ENCODE results near the gene QDPR. TPM values are rescaled to one million over a fixed set of nuclear protein-coding genes. Genes with fewer than 3 reads are reported as not detected.

The QDPR gene
- total RNA-seq, 1 donor from 2014 or later = 50.2 TPM

DNA sequence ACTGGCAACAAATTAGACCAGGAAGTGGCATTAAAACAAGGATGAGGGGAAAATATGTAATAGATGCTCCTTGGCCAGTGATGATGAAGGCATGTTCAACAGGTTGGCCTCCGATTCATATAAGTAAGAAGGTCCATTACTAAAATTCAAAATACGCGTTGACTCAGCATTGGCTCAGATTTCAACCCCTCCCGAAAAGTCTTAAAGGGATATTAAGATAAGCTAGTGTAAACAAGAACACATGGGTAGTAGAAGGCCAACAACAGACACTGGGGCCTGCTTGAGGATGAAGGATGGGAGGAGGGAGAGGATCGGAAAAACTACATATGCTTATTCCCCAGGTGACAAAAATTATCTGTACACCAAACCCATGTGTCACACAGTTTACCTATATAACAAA is 46.0 kb upstream of the QDPR start:
- TF ChIP-seq, protein P1, sequence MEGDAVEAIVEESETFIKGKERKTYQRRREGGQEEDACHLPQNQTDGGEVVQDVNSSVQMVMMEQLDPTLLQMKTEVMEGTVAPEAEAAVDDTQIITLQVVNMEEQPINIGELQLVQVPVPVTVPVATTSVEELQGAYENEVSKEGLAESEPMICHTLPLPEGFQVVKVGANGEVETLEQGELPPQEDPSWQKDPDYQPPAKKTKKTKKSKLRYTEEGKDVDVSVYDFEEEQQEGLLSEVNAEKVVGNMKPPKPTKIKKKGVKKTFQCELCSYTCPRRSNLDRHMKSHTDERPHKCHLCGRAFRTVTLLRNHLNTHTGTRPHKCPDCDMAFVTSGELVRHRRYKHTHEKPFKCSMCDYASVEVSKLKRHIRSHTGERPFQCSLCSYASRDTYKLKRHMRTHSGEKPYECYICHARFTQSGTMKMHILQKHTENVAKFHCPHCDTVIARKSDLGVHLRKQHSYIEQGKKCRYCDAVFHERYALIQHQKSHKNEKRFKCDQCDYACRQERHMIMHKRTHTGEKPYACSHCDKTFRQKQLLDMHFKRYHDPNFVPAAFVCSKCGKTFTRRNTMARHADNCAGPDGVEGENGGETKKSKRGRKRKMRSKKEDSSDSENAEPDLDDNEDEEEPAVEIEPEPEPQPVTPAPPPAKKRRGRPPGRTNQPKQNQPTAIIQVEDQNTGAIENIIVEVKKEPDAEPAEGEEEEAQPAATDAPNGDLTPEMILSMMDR (IDR thresholded peaks at IDR 0.05; ENCODE audit: borderline replicate concordance) = no peak
- H3K4me3 ChIP-seq = no peak overlapping the region
- H3K36me3 ChIP-seq = no peaks in the 10 kb centered on the region
- peaks cover 30% of the 10 kb centered on the region for H3K27me3 ChIP-seq (ENCODE audit: low read depth)
- no peaks in the 10 kb centered on the region for H3K9me3 ChIP-seq (replicated peaks)
- H3K27ac ChIP-seq (replicated peaks) = no peak overlapping the region
- no peaks in the 10 kb centered on the region for H3K4me1 ChIP-seq
- no peak for DNase-seq
- intact Hi-C loops (cut with micrococcal nuclease) = loop anchor here (10.0 kb wide), 1 partner anchor 1037 kb away; no protein-coding TSS in a partner anchor

DNA sequence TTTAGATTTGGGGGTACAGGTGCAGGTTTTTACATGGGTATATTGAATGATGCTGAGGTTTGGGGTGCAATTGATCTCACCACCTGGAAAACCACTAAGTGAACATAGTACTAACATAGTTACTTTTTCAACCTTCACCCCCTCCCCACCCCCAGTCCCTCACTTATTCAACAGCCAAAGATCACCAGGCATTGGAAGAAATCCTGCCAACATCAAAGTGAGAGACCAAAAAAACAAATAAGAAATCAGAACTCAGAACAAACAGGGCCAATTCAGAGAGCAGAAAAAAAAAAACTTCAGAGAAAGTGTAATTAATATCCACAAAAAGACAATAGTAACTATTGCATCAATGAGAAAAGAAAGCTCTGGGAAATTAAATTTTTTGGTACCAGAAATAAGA is 44.6 kb upstream of the QDPR start:
- Histone ChIP-seq H3K27ac (replicated peaks) (no peak overlapping the region), H3K4me1 (no peaks in the 10 kb centered on the region), H3K4me3 (no peak overlapping the region), H3K27me3 (ENCODE audit: low read depth) (peaks cover 37% of the 10 kb centered on the region), H3K36me3 (no peaks in the 10 kb centered on the region), H3K9me3 (replicated peaks) (no peaks in the 10 kb centered on the region)
- intact Hi-C loops (cut with micrococcal nuclease) = loop anchor here (10.0 kb wide), 1 partner anchor 1038 kb away; no protein-coding TSS in a partner anchor
- DNase-seq = no peak
- TF ChIP-seq, protein P1 (IDR thresholded peaks at IDR 0.05; ENCODE audit: borderline replicate concordance) = no peak

DNA sequence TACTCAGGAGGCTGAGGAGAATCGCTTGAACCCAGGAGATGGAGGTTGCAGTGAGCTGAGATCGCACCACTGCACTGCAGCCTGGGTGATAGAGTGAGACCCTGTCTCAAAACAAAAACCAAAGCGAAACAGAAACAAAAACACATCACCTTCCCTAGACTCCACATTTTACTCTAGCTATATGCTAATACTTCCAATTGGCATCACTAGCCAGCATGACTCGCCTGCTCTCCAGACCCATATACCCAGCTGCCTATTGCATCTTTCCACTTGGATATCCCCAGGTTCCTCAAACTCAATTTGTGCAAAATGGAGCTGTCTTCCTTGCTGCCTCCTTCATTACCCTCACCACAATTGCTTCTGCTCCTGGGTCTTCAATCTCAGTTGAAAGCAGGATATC is 42.7 kb upstream of the QDPR start:
- no peak for DNase-seq
- intact Hi-C loops (cut with micrococcal nuclease) = loop anchor here (10.0 kb wide), 1 partner anchor 1040 kb away; no protein-coding TSS in a partner anchor
- TF ChIP-seq, protein P1 (IDR thresholded peaks at IDR 0.05; ENCODE audit: borderline replicate concordance) = no peak
- Histone ChIP-seq H3K9me3 (replicated peaks) (no peaks in the 10 kb centered on the region), H3K4me3 (no peak overlapping the region), H3K27ac (replicated peaks) (no peak overlapping the region), H3K36me3 (no peaks in the 10 kb centered on the region), H3K4me1 (no peaks in the 10 kb centered on the region), H3K27me3 (ENCODE audit: low read depth) (peaks cover 27% of the 10 kb centered on the region)

DNA sequence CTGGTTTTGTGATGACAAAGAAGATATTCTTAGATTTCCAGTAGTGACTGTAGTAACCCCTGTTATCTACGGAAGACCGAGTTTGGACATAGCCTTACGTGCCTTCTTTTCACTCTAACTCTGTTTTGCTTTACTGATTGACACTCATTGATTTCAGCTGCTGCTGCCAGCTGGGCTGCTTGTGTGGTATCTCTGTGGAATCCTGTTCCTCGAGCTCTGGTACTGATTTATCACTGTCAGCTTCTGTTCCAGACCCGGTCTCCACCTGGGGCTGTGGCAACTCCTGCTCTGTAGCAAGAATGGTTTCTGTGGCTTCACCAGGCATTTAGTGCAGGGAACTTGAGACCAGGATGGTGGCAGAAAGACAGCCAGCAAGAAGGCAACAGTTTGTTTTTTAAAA is 40.5 kb upstream of the QDPR start:
- Histone ChIP-seq H3K27ac (replicated peaks) (no peak overlapping the region), H3K4me3 (no peak overlapping the region), H3K9me3 (replicated peaks) (no peaks in the 10 kb centered on the region), H3K27me3 (ENCODE audit: low read depth) (peaks cover 27% of the 10 kb centered on the region), H3K4me1 (no peaks in the 10 kb centered on the region), H3K36me3 (no peaks in the 10 kb centered on the region)
- intact Hi-C loops (cut with micrococcal nuclease) = loop anchor here (10.0 kb wide), 1 partner anchor 1042 kb away; no protein-coding TSS in a partner anchor
- TF ChIP-seq, protein P1 (IDR thresholded peaks at IDR 0.05; ENCODE audit: borderline replicate concordance) = no peak
- no peak for DNase-seq

DNA sequence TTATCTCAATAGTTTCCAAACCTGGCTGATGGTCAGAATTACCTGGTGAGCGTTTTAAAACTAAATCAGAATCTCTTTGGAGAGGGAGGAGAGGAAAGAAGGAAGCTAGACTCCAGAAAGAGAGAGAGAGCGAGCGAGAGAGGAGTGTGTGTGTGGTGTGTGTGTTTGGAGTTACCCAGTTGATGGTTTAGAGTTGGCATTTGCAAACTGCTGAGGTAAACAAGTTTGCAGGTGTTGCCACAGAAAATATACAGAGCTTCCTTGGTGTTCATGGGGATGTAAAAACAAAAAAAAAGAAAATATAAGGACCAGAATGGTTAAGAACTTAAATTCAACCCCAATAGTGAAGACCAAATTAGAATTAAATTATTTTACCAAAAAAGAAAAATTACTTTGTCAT is 38.7 kb upstream of the QDPR start:
- DNase-seq = no peak
- intact Hi-C loops (cut with micrococcal nuclease) = loop anchor here (10.0 kb wide), 1 partner anchor 1044 kb away; no protein-coding TSS in a partner anchor

More for the DNA sequence above, 38.7 kb upstream of the QDPR start:
- no peaks in the 10 kb centered on the region for H3K4me1 ChIP-seq
- no peaks in the 10 kb centered on the region for H3K36me3 ChIP-seq
- no peak overlapping the region for H3K4me3 ChIP-seq
- TF ChIP-seq, protein P1 (IDR thresholded peaks at IDR 0.05; ENCODE audit: borderline replicate concordance) = no peak
- no peaks in the 10 kb centered on the region for H3K9me3 ChIP-seq (replicated peaks)
- H3K27ac ChIP-seq (replicated peaks) = no peak overlapping the region
- H3K27me3 ChIP-seq (ENCODE audit: low read depth) = peaks cover 27% of the 10 kb centered on the region

Measured in left ventricle myocardium inferior (tissue), 1 donor.